ENCODE data around the gene SNX1. TPM values are rescaled to one million over a fixed set of nuclear protein-coding genes. Genes with fewer than 3 reads are reported as not detected.
A peak's percentile ranks its signal among the peaks of the same experiment; 100 is the strongest.

Gene SNX1
- total and polyA plus RNA-seq, 9 donors, result 51.5 to 139 (median 125) TPM

GRCh38 chr15:64146520-64146884, 50.7 kb downstream of the SNX1 start:
- no peak overlapping the region for H3K27ac ChIP-seq
- H3K27me3 ChIP-seq, result no peaks in the 10 kb centered on the region
- no peak overlapping the region for H3K4me3 ChIP-seq
- H3K4me1 ChIP-seq (ENCODE audit: insufficient read depth), result no peaks in the 10 kb centered on the region
- no peak for DNase-seq
- 65 to 79% (median 72%) methylated on average over 3 of the region's 3 CpGs for WGBS, 3 donors
- no peaks in the 10 kb centered on the region for H3K36me3 ChIP-seq
- H3K9me3 ChIP-seq, result no peaks in the 10 kb centered on the region
- TF ChIP-seq CTCF (IDR thresholded peaks at IDR 0.05) (no peak), POLR2A (IDR thresholded peaks at IDR 0.05) (no peak), EP300 (IDR thresholded peaks at IDR 0.05) (no peak)
- intact Hi-C loops (cut with DNase I), result loop anchor here in 1 of 4 donors (5.0 kb wide), 1 partner anchor 1336 kb away; no protein-coding TSS in a partner anchor

DNA sequence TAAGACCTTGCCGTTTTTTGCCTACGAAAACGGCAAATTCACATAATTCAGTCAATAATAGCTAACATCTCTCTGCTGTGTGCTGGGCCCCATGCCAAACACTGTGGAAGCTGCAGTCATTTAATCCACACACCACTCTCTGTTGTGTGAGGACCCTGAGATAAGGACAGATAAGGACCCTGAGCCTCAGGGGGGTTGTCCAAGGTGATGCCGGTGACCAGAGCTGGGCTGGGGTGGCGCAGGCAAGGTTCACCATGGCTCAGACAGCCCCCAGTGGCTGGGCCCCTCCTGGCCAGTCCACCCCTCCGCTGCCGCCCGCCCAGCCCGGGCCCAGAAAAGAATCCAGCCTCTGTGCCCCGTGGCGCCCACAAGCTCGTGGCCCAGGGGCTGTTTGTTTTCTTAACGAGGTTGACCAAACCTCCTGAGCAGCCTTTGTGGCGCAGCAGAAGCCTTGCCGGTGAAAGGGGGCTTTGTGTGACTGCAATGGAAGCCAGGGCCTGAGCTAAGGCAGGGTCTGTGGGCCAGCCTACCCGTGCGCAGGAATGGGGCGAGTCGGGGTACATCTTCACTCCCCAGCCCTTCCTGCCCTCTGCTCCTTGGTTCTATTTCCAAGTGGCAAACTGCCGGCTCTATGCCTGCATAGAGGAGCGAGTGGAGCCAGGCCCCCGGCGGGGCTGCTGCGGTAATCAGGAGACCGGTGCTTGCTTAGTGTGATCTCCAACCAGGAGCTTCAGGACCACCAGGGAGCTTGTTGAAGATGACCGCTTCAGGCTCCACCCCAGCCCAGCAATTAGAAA, 51.3 kb downstream of the SNX1 start:
- H3K4me1 ChIP-seq (ENCODE audit: insufficient read depth), result peaks cover 5% of the 10 kb centered on the region
- intact Hi-C loops (cut with DNase I), result loop anchor here in 1 of 4 donors (5.0 kb wide), 1 partner anchor 1335 kb away; no protein-coding TSS in a partner anchor
- DNase-seq, result peak in 1 of 5 donors; percentile 9
- H3K4me3 ChIP-seq, result no peak overlapping the region
- H3K36me3 ChIP-seq, result no peaks in the 10 kb centered on the region
- H3K27ac ChIP-seq, result no peak overlapping the region
- TF ChIP-seq POLR2A (IDR thresholded peaks at IDR 0.05) (no peak), EP300 (IDR thresholded peaks at IDR 0.05) (no peak), CTCF (IDR thresholded peaks at IDR 0.05) (no peak)
- WGBS, 3 donors, result 69 to 74% (median 69%) methylated on average over 26 of the region's 26 CpGs
- H3K9me3 ChIP-seq, result no peaks in the 10 kb centered on the region
- no peaks in the 10 kb centered on the region for H3K27me3 ChIP-seq

DNA sequence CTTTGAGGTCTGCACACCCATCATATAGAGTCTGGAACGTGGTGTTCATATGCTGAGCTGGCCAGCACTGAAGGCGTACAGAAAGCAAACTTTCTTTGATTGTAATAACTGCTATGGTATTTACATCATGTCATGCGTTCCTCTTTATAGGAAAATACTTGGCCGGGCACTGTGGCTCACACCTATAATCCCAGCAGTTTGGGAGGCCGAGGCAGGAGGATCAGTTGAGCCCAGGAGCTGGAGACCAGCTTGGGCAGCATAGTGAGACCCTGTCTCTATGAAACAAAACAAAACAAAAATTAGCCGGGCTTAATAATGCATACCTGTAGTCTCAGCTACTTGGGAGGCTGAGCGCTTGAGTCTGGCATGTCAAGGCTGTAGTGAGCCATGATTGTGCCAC, 52.4 kb downstream of the SNX1 start:
- peaks cover 5% of the 10 kb centered on the region for H3K4me1 ChIP-seq (ENCODE audit: insufficient read depth)
- WGBS, 3 donors, result 76 to 82% (median 78%) methylated on average over 7 of the region's 7 CpGs
- no peak for TF ChIP-seq EP300 (IDR thresholded peaks at IDR 0.05)
- no peak for TF ChIP-seq POLR2A (IDR thresholded peaks at IDR 0.05)
- no peak for TF ChIP-seq CTCF (IDR thresholded peaks at IDR 0.05)
- no peaks in the 10 kb centered on the region for H3K9me3 ChIP-seq
- no peak overlapping the region for H3K27ac ChIP-seq
- DNase-seq, result no peak
- intact Hi-C loops (cut with DNase I), result loop anchor here in 1 of 4 donors (5.0 kb wide), 1 partner anchor 1334 kb away; no protein-coding TSS in a partner anchor
- H3K27me3 ChIP-seq, result no peaks in the 10 kb centered on the region
- H3K36me3 ChIP-seq, result no peaks in the 10 kb centered on the region
- no peak overlapping the region for H3K4me3 ChIP-seq

DNA sequence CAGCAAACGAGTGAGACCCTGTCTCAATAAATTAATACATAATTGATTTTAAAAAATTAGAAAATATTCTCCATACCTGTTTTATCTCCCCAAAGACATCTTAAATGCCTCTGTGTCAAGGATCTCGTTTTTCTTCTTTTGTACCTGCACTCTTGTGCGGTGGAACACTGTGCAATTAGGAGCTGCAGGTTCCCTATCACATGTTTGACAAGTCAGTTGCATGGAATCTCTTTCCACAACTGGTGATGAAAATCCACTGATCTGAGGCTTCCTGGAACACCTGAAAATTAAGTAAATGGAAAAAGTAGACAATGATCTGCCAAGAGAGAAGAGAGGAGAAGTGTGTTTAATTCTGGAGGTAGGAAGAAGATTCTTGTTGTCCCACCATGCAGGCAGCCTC, 52.8 kb downstream of the SNX1 start:
- H3K36me3 ChIP-seq, result no peaks in the 10 kb centered on the region
- peaks cover 5% of the 10 kb centered on the region for H3K4me1 ChIP-seq (ENCODE audit: insufficient read depth)
- no peak for DNase-seq
- H3K9me3 ChIP-seq, result no peaks in the 10 kb centered on the region
- H3K27me3 ChIP-seq, result no peaks in the 10 kb centered on the region
- no peak overlapping the region for H3K4me3 ChIP-seq
- TF ChIP-seq EP300 (IDR thresholded peaks at IDR 0.05) (no peak), POLR2A (IDR thresholded peaks at IDR 0.05) (no peak), CTCF (IDR thresholded peaks at IDR 0.05) (no peak)
- intact Hi-C loops (cut with DNase I), result loop anchor here in 1 of 4 donors (5.0 kb wide), 1 partner anchor 1334 kb away; no protein-coding TSS in a partner anchor
- WGBS, 3 donors, result 69 to 77% (median 75%) methylated on average over 3 of the region's 3 CpGs
- no peak overlapping the region for H3K27ac ChIP-seq
